ENCODE results near the gene LRBA.

DNA sequence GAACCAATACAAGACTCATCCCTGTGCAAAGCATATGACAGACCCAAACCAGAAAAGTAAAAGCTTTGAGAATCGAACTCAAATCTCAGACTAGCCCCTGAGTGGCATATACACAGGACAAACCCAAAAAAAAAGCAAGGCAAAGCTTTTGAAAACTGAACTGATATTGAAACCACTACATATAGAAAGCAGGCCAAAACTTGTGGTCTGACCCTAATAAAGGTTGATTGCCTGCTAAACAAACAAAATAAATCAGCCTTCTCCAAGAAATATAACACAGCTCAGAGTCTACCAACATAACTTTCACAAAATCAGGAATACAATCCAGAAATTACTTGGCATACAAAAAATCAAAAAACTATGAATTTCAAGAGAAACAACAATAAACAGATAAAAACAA is 40.3 kb downstream of the LRBA start:
- TF ChIP-seq, protein P1, sequence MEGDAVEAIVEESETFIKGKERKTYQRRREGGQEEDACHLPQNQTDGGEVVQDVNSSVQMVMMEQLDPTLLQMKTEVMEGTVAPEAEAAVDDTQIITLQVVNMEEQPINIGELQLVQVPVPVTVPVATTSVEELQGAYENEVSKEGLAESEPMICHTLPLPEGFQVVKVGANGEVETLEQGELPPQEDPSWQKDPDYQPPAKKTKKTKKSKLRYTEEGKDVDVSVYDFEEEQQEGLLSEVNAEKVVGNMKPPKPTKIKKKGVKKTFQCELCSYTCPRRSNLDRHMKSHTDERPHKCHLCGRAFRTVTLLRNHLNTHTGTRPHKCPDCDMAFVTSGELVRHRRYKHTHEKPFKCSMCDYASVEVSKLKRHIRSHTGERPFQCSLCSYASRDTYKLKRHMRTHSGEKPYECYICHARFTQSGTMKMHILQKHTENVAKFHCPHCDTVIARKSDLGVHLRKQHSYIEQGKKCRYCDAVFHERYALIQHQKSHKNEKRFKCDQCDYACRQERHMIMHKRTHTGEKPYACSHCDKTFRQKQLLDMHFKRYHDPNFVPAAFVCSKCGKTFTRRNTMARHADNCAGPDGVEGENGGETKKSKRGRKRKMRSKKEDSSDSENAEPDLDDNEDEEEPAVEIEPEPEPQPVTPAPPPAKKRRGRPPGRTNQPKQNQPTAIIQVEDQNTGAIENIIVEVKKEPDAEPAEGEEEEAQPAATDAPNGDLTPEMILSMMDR (IDR thresholded peaks at IDR 0.05): no peak
- TF ChIP-seq POLR2A (IDR thresholded peaks at IDR 0.05): no peak

Measured in body of pancreas (tissue), 4 donors.